HepG2 (cell line): Measurements from ENCODE around the gene NOP9. TPM values are rescaled to one million over a fixed set of nuclear protein-coding genes. Genes with fewer than 3 reads are reported as not detected.

ENCODE experiments used
- CC2D1A ChIP-seq: sonication (generic); formaldehyde crosslinking; IDR thresholded peaks from 2 replicates; pipeline ENCODE4 v1.8.1; 2023; ENCODE audit warnings: mild to moderate bottlenecking, missing genetic modification reagents
- CREB1 ChIP-seq, 2 experiments: fragments of 450-650 bp in 1 of 2; IDR thresholded peaks; 2 replicates each; pipeline ENCODE4 v1.6.1; 2016 to 2017; ENCODE audit warnings: control low read depth in 1 of 2, mild to moderate bottlenecking in 1 of 2, missing compliant biosample characterization in 1 of 2, missing genetic modification characterization in 1 of 2
- ESRRA ChIP-seq: sonication (generic); formaldehyde crosslinking; IDR thresholded peaks from 2 replicates; pipeline ENCODE4 v1.5.1; 2020; ENCODE audit warnings: mild to moderate bottlenecking, low read depth, missing genetic modification reagents
- HOXA3 ChIP-seq: sonication (generic); formaldehyde crosslinking; IDR thresholded peaks from 2 replicates; pipeline ENCODE4 v1.5.0; 2020; ENCODE audit warnings: missing genetic modification reagents
- MAFG ChIP-seq: sonication (generic); formaldehyde crosslinking; IDR thresholded peaks from 2 replicates; pipeline ENCODE4 v1.5.1; 2020; ENCODE audit warnings: mild to moderate bottlenecking, missing genetic modification reagents
- MTA3 ChIP-seq: sonication (generic); formaldehyde crosslinking; IDR thresholded peaks from 2 replicates; pipeline ENCODE4 v1.4.0; 2020; ENCODE audit warnings: missing genetic modification reagents
- NCOA5 ChIP-seq: sonication (generic); formaldehyde crosslinking; IDR thresholded peaks from 2 replicates; pipeline ENCODE4 v1.4.0; 2020; ENCODE audit warnings: missing genetic modification reagents
- NFIC ChIP-seq: IDR thresholded peaks from 2 replicates; pipeline ENCODE4 v1.6.1; 2012; ENCODE audit warnings: mild to moderate bottlenecking, low read length, inconsistent platforms
- PAX8 ChIP-seq: sonication (generic); formaldehyde crosslinking; IDR thresholded peaks from 2 replicates; pipeline ENCODE4 v1.8.0; 2022; ENCODE audit warnings: mild to moderate bottlenecking, missing genetic modification reagents, borderline replicate concordance
- ZNF614 ChIP-seq: IDR thresholded peaks from 2 replicates; pipeline ENCODE4 v1.6.1; 2018; ENCODE audit warnings: missing biosample characterization, missing genetic modification reagents, inconsistent platforms, borderline replicate concordance
- polyA plus RNA-seq, 8 experiments: library from polyadenylated mRNA; depleted of rRNA in 3 of 8; stranded (reverse) in 7 of 8; unstranded in 1 of 8; fragments of >200 nt; fragmentation: Illumina TruSeq in 4 of 8; extraction: Trizol in 4 of 8; gene quantifications; 2 replicates each; pipeline versions ENCODE4 v1.2.1 to v1.2.3, GENCODE V29; 2011 to 2016; ENCODE audit warnings: low read depth in 4 of 8, missing spikeins in 1 of 8, mixed read lengths in 1 of 8; ENCODE audit not compliant: insufficient read depth in 1 of 8
- total RNA-seq, 5 experiments: library from RNA; depleted of rRNA; stranded (reverse); fragments of >200 nt; fragmentation: Illumina TruSeq; extraction: Trizol; gene quantifications; 2 replicates each; pipeline ENCODE4 v1.2.3, GENCODE V29; 2016; ENCODE audit warnings: low read depth in 1 of 5
- TF ChIP-seq, protein P1 (sequence below): sonication (generic); formaldehyde crosslinking; IDR thresholded peaks from 2 replicates; pipeline ENCODE4 v1.9.0; 2021; ENCODE audit warnings: missing genetic modification reagents, borderline replicate concordance
- TF ChIP-seq, protein P2 (sequence below): sonication (generic); formaldehyde crosslinking; IDR thresholded peaks from 2 replicates; pipeline ENCODE4 v1.5.0; 2020; ENCODE audit warnings: mild to moderate bottlenecking, missing genetic modification reagents, borderline replicate concordance
- TF ChIP-seq, protein P3 (sequence below): sonication (generic); formaldehyde crosslinking; IDR thresholded peaks from 2 replicates; pipeline ENCODE4 v1.4.0; 2020; ENCODE audit warnings: missing genetic modification reagents, low read depth, mild to moderate bottlenecking, borderline replicate concordance
- TF ChIP-seq, protein P4 (sequence below): IDR thresholded peaks from 2 replicates; pipeline ENCODE4 v1.6.1; 2016; ENCODE audit warnings: missing genetic modification reagents, missing compliant biosample characterization
- TF ChIP-seq, protein P5 (sequence below): fragments of 450-650 bp; IDR thresholded peaks from 2 replicates; pipeline ENCODE4 v1.6.1; 2016
- TF ChIP-seq, protein P6 (sequence below): sonication (generic); formaldehyde crosslinking; IDR thresholded peaks from 2 replicates; pipeline ENCODE4 v1.4.0; 2020; ENCODE audit warnings: missing genetic modification reagents, mild to moderate bottlenecking, borderline replicate concordance

Gene NOP9
- total and polyA plus RNA-seq, 2 of the 13 experiments (the other 11 are each of a cell fraction or from before 2014, with no cell fraction given), result 24.5 to 61.6 TPM

DNA sequence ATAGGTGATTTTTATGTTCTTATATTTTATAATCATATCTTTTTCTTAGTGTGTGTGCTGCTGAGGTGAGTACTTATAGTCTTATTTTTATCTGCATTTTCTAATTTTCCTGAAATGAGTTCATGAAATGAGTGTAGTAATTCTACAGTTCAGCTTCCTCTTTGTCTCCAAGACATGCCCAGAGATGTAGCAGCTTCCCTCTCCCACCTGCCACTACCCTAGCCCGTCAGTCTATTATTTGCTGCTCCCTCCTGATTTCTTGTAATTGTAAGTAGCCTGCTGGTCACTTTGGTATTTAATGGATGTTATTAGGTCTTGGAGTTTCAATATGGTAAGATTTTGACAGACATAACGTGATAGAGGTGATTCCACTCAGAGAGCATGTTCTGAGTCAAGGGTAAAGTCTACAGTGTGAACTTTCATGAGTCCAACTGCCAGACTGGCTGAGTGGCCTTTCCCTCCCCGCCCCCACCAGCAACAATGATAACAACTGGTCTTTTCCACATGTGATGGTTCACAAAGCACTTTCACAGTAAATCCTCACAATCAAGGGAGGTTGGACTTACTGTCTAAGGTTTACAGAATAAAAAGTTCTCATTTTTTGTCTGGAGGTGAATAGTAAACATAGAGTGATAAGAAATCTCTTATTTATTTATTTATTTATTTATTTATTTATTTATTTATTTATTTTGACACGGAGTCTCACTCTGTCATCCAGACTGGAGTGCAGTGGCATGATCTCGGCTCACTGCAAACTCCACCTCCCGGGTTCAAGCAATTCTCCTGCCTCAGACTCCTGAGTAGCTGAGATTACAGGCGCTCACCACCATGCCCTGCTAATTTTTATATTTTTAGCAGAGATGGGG is 44.4 kb downstream of the NOP9 start (continued):
- no peak; the same call in 1 of the 2 replicates for TF ChIP-seq HOXA3 (CRISPR knock-in tag)
- TF ChIP-seq MAFG (CRISPR knock-in tag), result no peak
- TF ChIP-seq, protein P1, sequence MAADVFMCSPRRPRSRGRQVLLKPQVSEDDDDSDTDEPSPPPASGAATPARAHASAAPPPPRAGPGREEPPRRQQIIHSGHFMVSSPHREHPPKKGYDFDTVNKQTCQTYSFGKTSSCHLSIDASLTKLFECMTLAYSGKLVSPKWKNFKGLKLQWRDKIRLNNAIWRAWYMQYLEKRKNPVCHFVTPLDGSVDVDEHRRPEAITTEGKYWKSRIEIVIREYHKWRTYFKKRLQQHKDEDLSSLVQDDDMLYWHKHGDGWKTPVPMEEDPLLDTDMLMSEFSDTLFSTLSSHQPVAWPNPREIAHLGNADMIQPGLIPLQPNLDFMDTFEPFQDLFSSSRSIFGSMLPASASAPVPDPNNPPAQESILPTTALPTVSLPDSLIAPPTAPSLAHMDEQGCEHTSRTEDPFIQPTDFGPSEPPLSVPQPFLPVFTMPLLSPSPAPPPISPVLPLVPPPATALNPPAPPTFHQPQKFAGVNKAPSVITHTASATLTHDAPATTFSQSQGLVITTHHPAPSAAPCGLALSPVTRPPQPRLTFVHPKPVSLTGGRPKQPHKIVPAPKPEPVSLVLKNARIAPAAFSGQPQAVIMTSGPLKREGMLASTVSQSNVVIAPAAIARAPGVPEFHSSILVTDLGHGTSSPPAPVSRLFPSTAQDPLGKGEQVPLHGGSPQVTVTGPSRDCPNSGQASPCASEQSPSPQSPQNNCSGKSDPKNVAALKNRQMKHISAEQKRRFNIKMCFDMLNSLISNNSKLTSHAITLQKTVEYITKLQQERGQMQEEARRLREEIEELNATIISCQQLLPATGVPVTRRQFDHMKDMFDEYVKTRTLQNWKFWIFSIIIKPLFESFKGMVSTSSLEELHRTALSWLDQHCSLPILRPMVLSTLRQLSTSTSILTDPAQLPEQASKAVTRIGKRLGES (CRISPR knock-in tag), result no peak
- TF ChIP-seq CC2D1A, result no peak
- TF ChIP-seq, protein P2, sequence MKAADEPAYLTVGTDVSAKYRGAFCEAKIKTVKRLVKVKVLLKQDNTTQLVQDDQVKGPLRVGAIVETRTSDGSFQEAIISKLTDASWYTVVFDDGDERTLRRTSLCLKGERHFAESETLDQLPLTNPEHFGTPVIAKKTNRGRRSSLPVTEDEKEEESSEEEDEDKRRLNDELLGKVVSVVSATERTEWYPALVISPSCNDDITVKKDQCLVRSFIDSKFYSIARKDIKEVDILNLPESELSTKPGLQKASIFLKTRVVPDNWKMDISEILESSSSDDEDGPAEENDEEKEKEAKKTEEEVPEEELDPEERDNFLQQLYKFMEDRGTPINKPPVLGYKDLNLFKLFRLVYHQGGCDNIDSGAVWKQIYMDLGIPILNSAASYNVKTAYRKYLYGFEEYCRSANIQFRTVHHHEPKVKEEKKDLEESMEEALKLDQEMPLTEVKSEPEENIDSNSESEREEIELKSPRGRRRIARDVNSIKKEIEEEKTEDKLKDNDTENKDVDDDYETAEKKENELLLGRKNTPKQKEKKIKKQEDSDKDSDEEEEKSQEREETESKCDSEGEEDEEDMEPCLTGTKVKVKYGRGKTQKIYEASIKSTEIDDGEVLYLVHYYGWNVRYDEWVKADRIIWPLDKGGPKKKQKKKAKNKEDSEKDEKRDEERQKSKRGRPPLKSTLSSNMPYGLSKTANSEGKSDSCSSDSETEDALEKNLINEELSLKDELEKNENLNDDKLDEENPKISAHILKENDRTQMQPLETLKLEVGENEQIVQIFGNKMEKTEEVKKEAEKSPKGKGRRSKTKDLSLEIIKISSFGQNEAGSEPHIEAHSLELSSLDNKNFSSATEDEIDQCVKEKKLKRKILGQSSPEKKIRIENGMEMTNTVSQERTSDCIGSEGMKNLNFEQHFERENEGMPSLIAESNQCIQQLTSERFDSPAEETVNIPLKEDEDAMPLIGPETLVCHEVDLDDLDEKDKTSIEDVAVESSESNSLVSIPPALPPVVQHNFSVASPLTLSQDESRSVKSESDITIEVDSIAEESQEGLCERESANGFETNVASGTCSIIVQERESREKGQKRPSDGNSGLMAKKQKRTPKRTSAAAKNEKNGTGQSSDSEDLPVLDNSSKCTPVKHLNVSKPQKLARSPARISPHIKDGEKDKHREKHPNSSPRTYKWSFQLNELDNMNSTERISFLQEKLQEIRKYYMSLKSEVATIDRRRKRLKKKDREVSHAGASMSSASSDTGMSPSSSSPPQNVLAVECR (CRISPR knock-in tag), result peak; percentile 40; the same call in 1 of the 2 replicates
- TF ChIP-seq PAX8 (CRISPR knock-in tag), result no peak
- no peak for TF ChIP-seq NCOA5 (CRISPR knock-in tag)
- TF ChIP-seq, protein P3, sequence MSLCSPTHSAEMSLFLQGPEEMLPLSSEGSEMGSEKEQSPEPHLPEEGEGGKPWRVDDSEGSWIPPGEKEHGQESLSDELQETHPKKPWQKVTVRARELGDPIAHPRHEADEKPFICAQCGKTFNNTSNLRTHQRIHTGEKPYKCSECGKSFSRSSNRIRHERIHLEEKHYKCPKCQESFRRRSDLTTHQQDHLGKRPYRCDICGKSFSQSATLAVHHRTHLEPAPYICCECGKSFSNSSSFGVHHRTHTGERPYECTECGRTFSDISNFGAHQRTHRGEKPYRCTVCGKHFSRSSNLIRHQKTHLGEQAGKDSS (CRISPR knock-in tag), result peak; percentile 75; the same call in 1 of the 2 replicates
- no peak for TF ChIP-seq NFIC
- no peak for TF ChIP-seq MTA3 (CRISPR knock-in tag)
- TF ChIP-seq ZNF614 (CRISPR knock-in tag), result peak; percentile 69; the same call in 1 of the 2 replicates
- TF ChIP-seq ESRRA (CRISPR knock-in tag), result peak; percentile 48; the same call in 1 of the 2 replicates
- no peak for TF ChIP-seq CREB1 (IDR thresholded peaks at IDR 0.05)
- TF ChIP-seq CREB1 (CRISPR knock-in tag; IDR thresholded peaks at IDR 0.05), result no peak
- TF ChIP-seq, protein P4, sequence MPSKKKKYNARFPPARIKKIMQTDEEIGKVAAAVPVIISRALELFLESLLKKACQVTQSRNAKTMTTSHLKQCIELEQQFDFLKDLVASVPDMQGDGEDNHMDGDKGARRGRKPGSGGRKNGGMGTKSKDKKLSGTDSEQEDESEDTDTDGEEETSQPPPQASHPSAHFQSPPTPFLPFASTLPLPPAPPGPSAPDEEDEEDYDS (CRISPR knock-in tag), result no peak
- TF ChIP-seq, protein P5, sequence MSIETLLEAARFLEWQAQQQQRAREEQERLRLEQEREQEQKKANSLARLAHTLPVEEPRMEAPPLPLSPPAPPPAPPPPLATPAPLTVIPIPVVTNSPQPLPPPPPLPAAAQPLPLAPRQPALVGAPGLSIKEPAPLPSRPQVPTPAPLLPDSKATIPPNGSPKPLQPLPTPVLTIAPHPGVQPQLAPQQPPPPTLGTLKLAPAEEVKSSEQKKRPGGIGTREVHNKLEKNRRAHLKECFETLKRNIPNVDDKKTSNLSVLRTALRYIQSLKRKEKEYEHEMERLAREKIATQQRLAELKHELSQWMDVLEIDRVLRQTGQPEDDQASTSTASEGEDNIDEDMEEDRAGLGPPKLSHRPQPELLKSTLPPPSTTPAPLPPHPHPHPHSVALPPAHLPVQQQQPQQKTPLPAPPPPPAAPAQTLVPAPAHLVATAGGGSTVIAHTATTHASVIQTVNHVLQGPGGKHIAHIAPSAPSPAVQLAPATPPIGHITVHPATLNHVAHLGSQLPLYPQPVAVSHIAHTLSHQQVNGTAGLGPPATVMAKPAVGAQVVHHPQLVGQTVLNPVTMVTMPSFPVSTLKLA, result 0 out of 2 replicates have a peak, but pooled peaks have one; percentile 24
- TF ChIP-seq, protein P6, sequence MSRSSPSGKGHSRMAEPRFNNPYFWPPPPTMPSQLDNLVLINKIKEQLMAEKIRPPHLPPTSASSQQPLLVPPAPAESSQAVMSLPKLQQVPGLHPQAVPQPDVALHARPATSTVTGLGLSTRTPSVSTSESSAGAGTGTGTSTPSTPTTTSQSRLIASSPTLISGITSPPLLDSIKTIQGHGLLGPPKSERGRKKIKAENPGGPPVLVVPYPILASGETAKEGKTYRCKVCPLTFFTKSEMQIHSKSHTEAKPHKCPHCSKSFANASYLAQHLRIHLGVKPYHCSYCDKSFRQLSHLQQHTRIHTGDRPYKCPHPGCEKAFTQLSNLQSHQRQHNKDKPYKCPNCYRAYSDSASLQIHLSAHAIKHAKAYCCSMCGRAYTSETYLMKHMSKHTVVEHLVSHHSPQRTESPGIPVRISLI (CRISPR knock-in tag), result no peak
